Neutrophil (primary cell): Measurements from ENCODE around the gene TECPR1.

Experiments
- H3K27ac ChIP-seq: fragments of 200-600 bp; sonication (generic); 2 replicates; pipeline ENCODE4 v1.5.1; 2016; ENCODE audit warnings: mild to moderate bottlenecking, moderate library complexity
- H3K27me3 ChIP-seq: fragments of 200-600 bp; sonication (generic); 2 replicates; pipeline ENCODE4 v1.6.0; 2016; ENCODE audit warnings: mild to moderate bottlenecking
- H3K36me3 ChIP-seq: fragments of 200-600 bp; sonication (generic); 2 replicates; pipeline ENCODE4 v1.5.1; 2017
- H3K4me1 ChIP-seq, 2 experiments: fragments of 200-600 bp in 1 of 2; sonication (generic) in 1 of 2; 1 replicate in 1 of 2; 2 replicates in 1 of 2; pipeline versions ENCODE4 v1.5.1 to v1.6.1; 2013 to 2016; ENCODE audit warnings: low read depth in 1 of 2, low read length in 1 of 2, mild to moderate bottlenecking in 1 of 2, moderate library complexity in 1 of 2; ENCODE audit not compliant: control insufficient read depth in 1 of 2, insufficient read depth in 1 of 2
- H3K4me3 ChIP-seq, 2 experiments: fragments of 200-600 bp in 1 of 2; sonication (generic) in 1 of 2; 1 replicate in 1 of 2; 2 replicates in 1 of 2; pipeline ENCODE4 v1.5.1; 2013 to 2016; ENCODE audit warnings: low read depth in 1 of 2, low read length in 1 of 2, mild to moderate bottlenecking in 1 of 2, moderate library complexity in 1 of 2
- H3K9me3 ChIP-seq: fragments of 200-600 bp; sonication (generic); 2 replicates; pipeline ENCODE4 v1.5.1; 2016
- CTCF ChIP-seq: fragments of 200-600 bp; sonication (generic); IDR thresholded peaks from 2 replicates; pipeline ENCODE4 v1.5.1; 2016; ENCODE audit warnings: antibody characterized with exemption

TECPR1 gene

GRCh38 chr7:98178321-98178720 is 73.7 kb downstream of the TECPR1 start:
- Histone ChIP-seq H3K4me1 (no peaks in the 10 kb centered on the region), H3K27me3 (no peaks in the 10 kb centered on the region), H3K9me3 (no peaks in the 10 kb centered on the region), H3K4me3 (no peak overlapping the region), H3K27ac (no peak overlapping the region), H3K36me3 (peaks cover 58% of the 10 kb centered on the region)
- no peak for TF ChIP-seq CTCF

- Histone ChIP-seq H3K9me3 (no peaks in the 10 kb centered on the region), H3K36me3 (peaks cover 64% of the 10 kb centered on the region), H3K4me1 (no peaks in the 10 kb centered on the region), H3K27ac (no peak overlapping the region), H3K27me3 (no peaks in the 10 kb centered on the region), H3K4me3 (no peak overlapping the region)
- no peak for TF ChIP-seq CTCF
Measured at GRCh38 chr7:98177553-98177952, 74.5 kb downstream of the TECPR1 start.

GRCh38 chr7:98175260-98175940 is 76.6 kb downstream of the TECPR1 start:
- H3K27me3 ChIP-seq: no peaks in the 10 kb centered on the region

GRCh38 chr7:98174334-98175259 is 77.4 kb downstream of the TECPR1 start:
- no peak for TF ChIP-seq CTCF
- no peaks in the 10 kb centered on the region for H3K9me3 ChIP-seq

More at GRCh38 chr7:98175260-98175940, 76.6 kb downstream of the TECPR1 start:
- TF ChIP-seq CTCF: no peak
- peaks cover 82% of the 10 kb centered on the region for H3K36me3 ChIP-seq
- H3K9me3 ChIP-seq: no peaks in the 10 kb centered on the region
- H3K4me3 ChIP-seq: no peak overlapping the region
- H3K27ac ChIP-seq: no peak overlapping the region
- no peaks in the 10 kb centered on the region for H3K4me1 ChIP-seq

GRCh38 chr7:98171449-98171848 is 80.6 kb downstream of the TECPR1 start:
- H3K27ac ChIP-seq: no peak overlapping the region
- no peak for TF ChIP-seq CTCF
- no peak overlapping the region for H3K4me3 ChIP-seq
- no peaks in the 10 kb centered on the region for H3K27me3 ChIP-seq
- no peaks in the 10 kb centered on the region for H3K4me1 ChIP-seq
- H3K9me3 ChIP-seq: no peaks in the 10 kb centered on the region
- peaks cover 56% of the 10 kb centered on the region for H3K36me3 ChIP-seq

More at GRCh38 chr7:98174334-98175259, 77.4 kb downstream of the TECPR1 start:
- H3K27ac ChIP-seq: no peak overlapping the region
- no peak overlapping the region for H3K4me3 ChIP-seq
- no peaks in the 10 kb centered on the region for H3K4me1 ChIP-seq
- H3K27me3 ChIP-seq: no peaks in the 10 kb centered on the region
- peaks cover 77% of the 10 kb centered on the region for H3K36me3 ChIP-seq
